Measurements from ENCODE around the gene LRMDA.

- TF ChIP-seq POLR2A (IDR thresholded peaks at IDR 0.05), result no peak
- no peak for TF ChIP-seq CTCF (IDR thresholded peaks at IDR 0.05)
- no peak for TF ChIP-seq POLR2AphosphoS5 (IDR thresholded peaks at IDR 0.05)
Measured at GRCh38 chr10:76245951-76246495, 814.6 kb downstream of the LRMDA start.
